ENCODE data around the gene HIVEP3. TPM values are rescaled to one million over a fixed set of nuclear protein-coding genes. Genes with fewer than 3 reads are reported as not detected.

Gene HIVEP3
- total RNA-seq, 1 experiment from 2014 or later: 1.4 TPM

GRCh38 chr1:41851589-41851988 lies 67.1 kb downstream of the HIVEP3 start:
- peaks cover 5% of the 10 kb centered on the region for H3K27me3 Mint-ChIP-seq (ENCODE audit: low read depth)
- Histone ChIP-seq H3K18ac (ENCODE audit: insufficient read length, low read depth, low read length) (no peak overlapping the region), H3K23ac (ENCODE audit: insufficient read length, low read depth, low read length) (no peak overlapping the region), H3K9me3 (ENCODE audit: control insufficient read depth, low read depth, low read length) (no peaks in the 10 kb centered on the region), H3K9ac (ENCODE audit: extremely low read depth, insufficient read length, low read length) (no peak overlapping the region), H3K27ac (ENCODE audit: insufficient read length, low read depth, low read length) (no peak overlapping the region), H4K20me1 (ENCODE audit: control insufficient read depth, insufficient read depth, insufficient read length) (no peaks in the 10 kb centered on the region), H4K91ac (ENCODE audit: insufficient read length, low read depth, low read length) (no peak overlapping the region), H3K56ac (ENCODE audit: insufficient read length, low read depth, low read length) (no peak overlapping the region), H3T11ph (ENCODE audit: low read length) (no peak overlapping the region), H3K14ac (ENCODE audit: insufficient read depth, low read length) (no peak overlapping the region), H3K4me1 (ENCODE audit: insufficient read depth, low read length) (peaks cover 4% of the 10 kb centered on the region; the same call in 1 of the 2 replicates), H2BK120ac (ENCODE audit: low read depth, low read length, poor library complexity, severe bottlenecking) (no peak overlapping the region), H3K23me2 (ENCODE audit: insufficient read length, low read depth, low read length, poor library complexity, severe bottlenecking) (no peaks in the 10 kb centered on the region), H2BK5ac (ENCODE audit: insufficient read length, low read length) (no peak overlapping the region), H4K8ac (replicated peaks; ENCODE audit: insufficient read length, low read depth, low read length) (no peak overlapping the region), H3K4me2 (ENCODE audit: insufficient read depth, insufficient read length, low read length) (no peak overlapping the region), H3K4ac (ENCODE audit: low read depth, low read length) (no peak overlapping the region), H2BK12ac (ENCODE audit: insufficient read length, low read depth, low read length) (no peak overlapping the region), H3K79me1 (ENCODE audit: insufficient read depth, low read depth, low read length, poor library complexity, severe bottlenecking) (no peaks in the 10 kb centered on the region), H2BK20ac (ENCODE audit: low read depth, low read length, poor library complexity, severe bottlenecking) (no peak overlapping the region), H2AFZ (ENCODE audit: low read length) (no peak overlapping the region), H3K27me3 (ENCODE audit: insufficient read depth, low read length) (no peaks in the 10 kb centered on the region), H2BK15ac (ENCODE audit: low read depth, low read length) (no peak overlapping the region), H4K5ac (ENCODE audit: insufficient read length, low read depth, low read length) (no peak overlapping the region), H2AK5ac (ENCODE audit: insufficient read length, low read length) (no peak overlapping the region), H3K79me2 (ENCODE audit: insufficient read depth, low read length) (no peaks in the 10 kb centered on the region)
- H3K27ac Mint-ChIP-seq: no peak overlapping the region
- no peak overlapping the region for H3K4me3 Mint-ChIP-seq
- H3K9me3 Mint-ChIP-seq: no peaks in the 10 kb centered on the region
- no CpG with 5 or more reads among the region's 5 CpGs for WGBS (ENCODE audit: extremely low coverage, insufficient read length, low lambda C conversion rate)
- TF ChIP-seq CTCF (conservative IDR thresholded peaks at IDR 0.05): no peak
- no peaks in the 10 kb centered on the region for H3K36me3 Mint-ChIP-seq (ENCODE audit: insufficient read depth in 1 of 3, low read depth in 3 of 3)
- no peak for DNase-seq
- peaks cover 6 to 8% of the 10 kb centered on the region in 2 experiments for H3K4me1 Mint-ChIP-seq

Data from H9 (cell line).